ENCODE results near the gene GAS6. TPM values are rescaled to one million over a fixed set of nuclear protein-coding genes. Genes with fewer than 3 reads are reported as not detected.
A peak's percentile ranks its signal among the peaks of the same experiment; 100 is the strongest.
"Not testable (repeated sequence)": the region's sequence is repeated elsewhere in the genome, so short reads cannot be mapped to it uniquely, and the experiment has no call there.

GAS6 gene
- polyA plus RNA-seq, 1 experiment: 374 TPM

DNA sequence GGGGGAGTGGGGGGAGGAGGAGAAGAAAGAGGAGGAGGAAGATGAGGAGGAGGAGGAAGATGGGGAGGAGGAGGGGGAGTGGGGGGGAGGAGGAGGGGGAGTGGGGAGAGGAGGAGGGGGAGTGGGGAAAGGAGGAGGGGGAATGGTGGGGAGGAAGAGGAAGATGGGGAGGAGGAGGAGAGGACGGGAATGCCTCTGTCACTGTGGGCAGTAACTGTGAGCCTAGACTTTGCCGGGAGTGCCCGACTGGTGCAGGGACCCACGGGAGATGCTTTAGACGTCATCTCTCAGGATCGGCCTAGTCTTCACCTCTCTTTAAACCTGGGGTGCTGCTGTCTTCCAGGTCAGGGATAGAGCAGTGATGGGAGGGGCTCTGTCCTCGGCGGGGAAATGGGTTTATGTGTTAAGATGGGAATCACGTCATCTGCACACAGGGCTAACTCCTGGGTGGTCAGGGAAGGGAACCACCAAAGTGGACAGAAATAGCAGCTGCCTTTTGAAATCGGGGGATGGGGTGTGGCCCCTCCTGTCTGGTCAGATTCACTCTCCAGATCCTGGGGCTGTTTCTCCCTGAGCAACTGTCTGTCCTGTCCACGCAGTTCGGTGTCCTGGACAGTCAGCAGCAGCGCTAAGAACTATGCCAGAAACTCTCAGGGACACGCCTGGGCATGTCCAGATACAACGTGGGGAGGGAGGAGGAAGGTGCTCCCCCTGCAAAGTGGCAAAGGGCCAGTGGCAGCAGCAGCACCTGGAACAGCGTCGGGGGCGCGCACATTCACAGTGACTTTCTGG is 26.9 kb downstream of the GAS6 start:
- no peaks in the 10 kb centered on the region for H3K27me3 ChIP-seq (ENCODE audit: control insufficient read depth, insufficient read depth, low read length)
- peak; percentile 80 for DNase-seq (ENCODE audit: low read depth)
- no peak overlapping the region for H3K4me3 ChIP-seq (ENCODE audit: low read depth, low read length)
- POLR2A ChIA-PET: interaction anchor here (0.5 to 0.7 kb wide), 2 partner anchors 78 to 90 kb away, joined by 3 to 5 read pairs; partner anchors contain the start of gene TMEM255B
- CTCF ChIA-PET: interaction anchor here (1.2 kb wide), 1 partner anchor 109 kb away, joined by 3 read pairs; no protein-coding TSS in a partner anchor
- TF ChIP-seq, protein P1, sequence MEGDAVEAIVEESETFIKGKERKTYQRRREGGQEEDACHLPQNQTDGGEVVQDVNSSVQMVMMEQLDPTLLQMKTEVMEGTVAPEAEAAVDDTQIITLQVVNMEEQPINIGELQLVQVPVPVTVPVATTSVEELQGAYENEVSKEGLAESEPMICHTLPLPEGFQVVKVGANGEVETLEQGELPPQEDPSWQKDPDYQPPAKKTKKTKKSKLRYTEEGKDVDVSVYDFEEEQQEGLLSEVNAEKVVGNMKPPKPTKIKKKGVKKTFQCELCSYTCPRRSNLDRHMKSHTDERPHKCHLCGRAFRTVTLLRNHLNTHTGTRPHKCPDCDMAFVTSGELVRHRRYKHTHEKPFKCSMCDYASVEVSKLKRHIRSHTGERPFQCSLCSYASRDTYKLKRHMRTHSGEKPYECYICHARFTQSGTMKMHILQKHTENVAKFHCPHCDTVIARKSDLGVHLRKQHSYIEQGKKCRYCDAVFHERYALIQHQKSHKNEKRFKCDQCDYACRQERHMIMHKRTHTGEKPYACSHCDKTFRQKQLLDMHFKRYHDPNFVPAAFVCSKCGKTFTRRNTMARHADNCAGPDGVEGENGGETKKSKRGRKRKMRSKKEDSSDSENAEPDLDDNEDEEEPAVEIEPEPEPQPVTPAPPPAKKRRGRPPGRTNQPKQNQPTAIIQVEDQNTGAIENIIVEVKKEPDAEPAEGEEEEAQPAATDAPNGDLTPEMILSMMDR (IDR thresholded peaks at IDR 0.05; ENCODE audit: insufficient read depth, low read depth, low read length): no peak
- peaks cover 40% of the 10 kb centered on the region for H3K36me3 ChIP-seq (ENCODE audit: control insufficient read depth, insufficient read depth, low read length)

DNA sequence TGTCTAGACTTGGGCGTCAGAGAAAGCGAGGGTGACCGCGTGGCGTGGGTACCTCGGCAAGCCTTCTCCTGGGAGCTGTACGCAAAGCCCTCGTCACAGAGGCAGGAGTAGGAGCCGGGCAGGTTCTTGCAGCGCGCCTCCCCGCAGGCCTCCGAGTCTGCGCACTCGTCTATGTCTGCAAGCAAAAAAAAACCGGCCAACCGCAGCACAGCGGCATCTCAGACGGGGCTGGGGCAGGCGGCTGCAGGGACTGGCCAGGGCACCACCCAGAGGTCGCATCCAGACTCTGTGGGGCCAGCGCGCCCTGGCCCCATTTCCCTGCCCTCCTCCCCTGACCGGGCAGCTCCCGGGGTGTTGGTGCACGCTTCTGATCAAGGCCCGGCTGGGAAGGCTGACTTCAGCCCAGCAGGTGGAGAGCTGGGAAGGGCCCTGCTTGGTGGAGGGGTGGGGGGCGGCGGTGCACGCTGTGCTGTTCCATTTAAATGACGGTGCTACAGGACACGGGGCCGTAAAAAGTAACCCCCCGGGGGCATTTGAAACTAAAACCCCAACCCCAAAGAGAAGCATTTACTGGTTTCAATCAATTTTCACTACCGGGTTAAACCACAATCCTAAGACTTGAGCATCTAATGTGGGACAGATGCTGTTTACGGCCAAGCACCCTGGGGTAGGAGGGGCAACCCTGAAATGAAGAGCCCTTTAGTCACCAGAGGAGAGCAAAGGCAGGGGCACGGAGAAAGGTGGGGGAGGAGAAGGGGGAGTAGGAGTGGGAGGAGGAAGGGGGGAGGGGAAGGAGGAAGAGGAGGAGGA is 28.2 kb downstream of the GAS6 start:
- peaks cover 43% of the 10 kb centered on the region for H3K36me3 ChIP-seq (ENCODE audit: control insufficient read depth, insufficient read depth, low read length)
- H3K27me3 ChIP-seq (ENCODE audit: control insufficient read depth, insufficient read depth, low read length): no peaks in the 10 kb centered on the region
- ChIA-PET CTCF (interaction anchor here (1.0 kb wide), 1 partner anchor 112 kb away, joined by 3 read pairs; no protein-coding TSS in a partner anchor), POLR2A (no interaction called here)
- DNase-seq (ENCODE audit: low read depth): peak; percentile 74
- TF ChIP-seq, protein P1 (IDR thresholded peaks at IDR 0.05; ENCODE audit: insufficient read depth, low read depth, low read length): peak; percentile 24; the same call in 1 of the 2 replicates
- H3K4me3 ChIP-seq (ENCODE audit: low read depth, low read length): no peak overlapping the region

DNA sequence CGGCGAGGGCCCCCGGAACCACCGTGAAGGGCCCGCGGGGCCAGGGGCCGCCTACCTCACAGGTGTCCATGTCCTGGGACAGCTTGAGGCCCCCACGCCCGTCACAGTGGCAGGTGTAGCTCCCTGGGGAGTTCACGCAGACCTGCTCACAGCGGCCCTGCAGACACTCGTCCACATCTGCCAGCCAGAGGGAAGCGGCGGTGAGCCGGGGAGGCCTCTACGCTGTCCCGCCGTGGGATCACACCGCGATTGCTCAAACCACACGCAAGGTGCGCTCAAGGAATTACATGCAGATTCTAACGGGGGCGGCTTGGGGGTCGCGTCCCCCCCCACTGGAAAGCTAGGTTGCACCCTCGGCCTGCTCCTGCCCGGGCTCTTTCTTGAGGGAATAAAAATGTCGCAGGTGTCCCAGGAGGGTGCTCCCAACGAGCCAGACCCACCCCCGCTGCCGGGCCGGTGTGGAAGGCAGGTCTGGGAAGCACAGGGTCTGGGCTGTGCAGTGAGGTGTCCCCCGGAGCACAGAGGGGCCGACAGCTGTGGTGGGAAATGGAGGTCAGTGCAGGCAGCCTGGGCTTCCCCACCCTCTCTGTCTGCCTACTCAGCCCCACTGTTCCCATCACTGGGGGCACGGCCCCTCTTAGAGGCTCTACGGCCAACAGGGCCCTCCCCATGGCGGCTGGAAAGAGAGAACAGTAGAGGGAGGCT is 29.2 kb downstream of the GAS6 start:
- CTCF ChIA-PET: no interaction called here

DNA sequence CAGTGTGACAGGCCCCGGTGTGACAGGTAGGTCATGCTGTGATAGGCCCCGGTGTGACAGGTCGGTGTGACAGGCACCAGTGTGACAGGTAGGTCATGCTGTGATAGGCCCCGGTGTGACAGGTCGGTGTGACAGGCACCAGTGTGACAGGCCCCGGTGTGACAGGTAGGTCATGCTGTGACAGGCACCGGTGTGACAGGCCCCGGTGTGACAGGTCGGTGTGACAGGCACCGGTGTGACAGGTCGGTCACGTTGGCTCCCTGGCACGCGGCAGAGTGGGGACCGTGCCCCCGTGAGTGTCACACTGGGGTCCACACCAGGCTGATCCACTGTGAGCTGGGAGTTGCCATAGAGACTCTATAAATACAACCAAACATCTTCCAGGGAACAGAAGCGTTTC is 29.9 kb downstream of the GAS6 start:
- H3K27me3 ChIP-seq (ENCODE audit: control insufficient read depth, insufficient read depth, low read length); DNase-seq (ENCODE audit: low read depth); POLR2A ChIA-PET; CTCF ChIA-PET; H3K4me3 ChIP-seq (ENCODE audit: low read depth, low read length): not testable (repeated sequence)
- peaks cover 41% of the 10 kb centered on the region for H3K36me3 ChIP-seq (ENCODE audit: control insufficient read depth, insufficient read depth, low read length)

More for the DNA sequence above, 29.2 kb downstream of the GAS6 start:
- Histone ChIP-seq H3K36me3 (ENCODE audit: control insufficient read depth, insufficient read depth, low read length) (peaks cover 39% of the 10 kb centered on the region), H3K27me3 (ENCODE audit: control insufficient read depth, insufficient read depth, low read length) (no peaks in the 10 kb centered on the region), H3K4me3 (ENCODE audit: low read depth, low read length) (no peak overlapping the region)
- POLR2A ChIA-PET: no interaction called here
- no peak for DNase-seq (ENCODE audit: low read depth)
- TF ChIP-seq, protein P1 (IDR thresholded peaks at IDR 0.05; ENCODE audit: insufficient read depth, low read depth, low read length): no peak

DNA sequence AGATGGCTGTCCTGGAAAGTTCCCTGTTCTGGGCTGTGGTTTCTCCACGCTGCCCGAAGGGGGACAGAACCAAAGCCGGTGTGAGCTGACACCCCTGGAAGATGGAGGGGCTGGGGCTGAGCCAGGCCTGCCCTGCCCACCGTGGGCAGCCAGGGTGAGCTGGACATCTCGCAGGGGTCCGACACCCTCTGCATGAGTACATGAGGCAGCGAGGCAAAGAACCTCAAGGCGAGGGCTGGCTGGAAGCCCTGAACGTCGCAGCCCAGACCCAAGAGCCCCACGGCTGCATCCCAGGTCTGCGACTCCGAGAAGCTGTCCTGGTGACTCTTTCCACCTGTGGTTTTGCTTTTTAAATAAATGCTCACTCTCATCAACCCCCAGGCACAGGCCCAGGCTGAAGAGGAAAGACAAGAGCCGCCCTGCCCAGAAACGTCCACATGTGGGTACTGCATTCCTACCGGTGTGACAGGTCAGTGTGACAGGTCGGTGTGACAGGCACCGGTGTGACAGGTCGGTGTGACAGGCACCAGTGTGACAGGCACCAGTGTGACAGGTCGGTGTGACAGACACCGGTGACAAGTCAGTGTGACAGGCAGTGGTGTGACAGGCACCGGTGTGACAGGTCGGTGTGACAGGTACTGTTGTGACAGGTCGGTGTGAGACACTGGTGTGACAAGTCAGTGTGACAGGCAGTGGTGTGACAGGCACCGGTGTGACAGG is 30.6 kb downstream of the GAS6 start:
- ChIA-PET CTCF (no interaction called here), POLR2A (no interaction called here)
- Histone ChIP-seq H3K27me3 (ENCODE audit: control insufficient read depth, insufficient read depth, low read length) (no peaks in the 10 kb centered on the region), H3K36me3 (ENCODE audit: control insufficient read depth, insufficient read depth, low read length) (peaks cover 46% of the 10 kb centered on the region), H3K4me3 (ENCODE audit: low read depth, low read length) (no peak overlapping the region)
- TF ChIP-seq, protein P1 (IDR thresholded peaks at IDR 0.05; ENCODE audit: insufficient read depth, low read depth, low read length): no peak
- DNase-seq (ENCODE audit: low read depth): no peak

All from BJ (cell line).